NCI-H748 (cell line): ENCODE data around the gene PLEK2.
"Not testable (repeated sequence)": the region's sequence is repeated elsewhere in the genome, so short reads cannot be mapped to it uniquely, and the experiment has no call there.

ENCODE experiments used
- DNase-seq: peaks from one replicate; lab custom pipeline; 2025; ENCODE audit not compliant: unreplicated experiment; lab: John Stamatoyannopoulos, UW

The PLEK2 gene

DNA sequence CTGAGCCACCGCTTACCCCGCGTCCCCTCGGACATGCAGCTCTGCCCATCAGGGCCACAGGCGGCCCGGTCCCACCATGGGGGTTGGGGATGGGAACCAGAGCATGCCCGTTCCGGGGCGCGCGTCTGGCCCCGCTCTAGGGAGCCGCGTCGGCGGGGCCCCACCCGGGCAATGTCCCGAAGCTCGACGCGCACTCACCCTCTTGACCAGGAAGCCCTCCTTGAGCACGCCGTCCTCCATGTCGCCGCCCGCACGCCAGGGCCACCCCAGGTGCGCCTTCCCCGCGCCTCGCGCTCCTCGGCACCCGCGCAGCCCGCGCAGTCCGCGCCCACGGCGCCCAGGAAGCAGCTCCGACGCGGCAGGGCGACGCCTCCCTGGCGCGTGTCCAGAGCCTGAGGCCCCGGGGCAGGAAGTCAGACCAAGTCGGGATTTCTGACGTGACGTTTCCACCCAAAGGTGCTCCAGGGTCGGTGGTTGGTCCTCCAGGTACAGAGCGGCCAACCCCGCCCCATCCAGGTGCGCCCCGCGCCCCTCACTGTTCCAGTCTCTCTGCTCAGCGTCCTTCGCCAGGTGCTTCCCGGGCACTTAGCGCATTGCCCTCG is at the start of gene PLEK2:
Gene PLEK2, minus strand, starts transcription at position 346 of the 602 bp plus-strand sequence. Its CDS starts 106 bp downstream, at position 240.
- peak; percentile 84 for DNase-seq

- no peak for DNase-seq
Measured at GRCh38 chr14:67461341-67461985, 49.5 kb upstream of the PLEK2 start.

DNA sequence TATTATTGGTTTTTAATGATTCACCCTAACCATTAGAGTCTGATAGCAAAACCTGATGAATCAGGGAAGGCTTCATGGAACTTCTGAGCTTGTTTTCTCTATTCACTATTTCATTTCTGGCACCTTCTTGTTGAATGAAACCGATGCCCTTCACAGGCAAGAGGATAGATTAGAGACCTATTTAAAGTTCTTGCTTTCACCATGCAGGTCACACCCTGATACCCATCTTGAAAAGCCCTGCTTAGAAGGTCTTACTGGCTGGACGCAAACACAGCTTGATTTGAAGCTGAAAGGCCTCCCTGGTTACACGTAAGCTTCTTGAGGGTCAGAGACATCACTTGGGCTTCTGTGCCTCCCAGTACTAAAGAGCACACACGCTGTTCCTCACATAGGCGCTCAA is 47.4 kb upstream of the PLEK2 start:
- no peak for DNase-seq

GRCh38 chr14:67457782-67458181 is 45.8 kb upstream of the PLEK2 start:
- no peak for DNase-seq

DNA sequence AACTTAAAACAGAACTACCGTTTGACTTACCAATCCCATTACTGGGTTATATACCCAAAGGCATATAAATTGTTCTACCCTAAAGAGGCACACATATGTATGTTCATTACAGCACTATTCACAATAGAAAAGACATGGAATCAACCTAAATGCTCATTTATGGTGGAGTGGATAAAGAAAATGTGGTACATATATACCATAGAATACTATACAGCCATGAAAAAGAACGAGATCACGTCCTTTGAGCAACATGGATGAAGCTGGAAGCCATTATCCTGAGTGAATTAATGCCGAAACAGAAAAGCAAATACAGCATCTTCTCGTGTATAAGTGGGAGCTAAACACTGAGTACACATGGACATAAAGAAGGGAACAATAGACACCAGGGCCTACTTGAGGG is 44.8 kb upstream of the PLEK2 start:
- DNase-seq: no peak

GRCh38 chr14:67453575-67454300 is 41.8 kb upstream of the PLEK2 start:
- no peak for DNase-seq

DNA sequence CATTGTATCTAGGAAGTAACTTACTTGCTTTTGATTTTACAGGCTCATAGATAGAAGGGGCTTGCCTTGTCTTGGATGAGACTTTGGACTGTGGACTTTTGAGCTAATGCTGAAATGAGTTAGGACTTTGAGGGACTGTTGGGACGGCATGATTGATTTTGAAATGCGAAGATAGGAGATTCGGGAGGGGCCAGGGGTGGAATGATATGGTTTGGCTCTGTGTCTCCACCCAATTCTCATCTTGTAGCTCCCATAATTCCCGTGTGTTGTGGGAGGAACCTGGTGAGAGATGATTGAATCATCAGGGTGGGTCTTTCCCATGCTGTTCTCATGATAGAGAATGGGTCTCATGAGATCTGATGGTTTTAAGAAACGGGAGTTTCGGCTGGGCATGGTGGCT is 39.7 kb upstream of the PLEK2 start:
- DNase-seq: not testable (repeated sequence)

- DNase-seq: no peak
Measured at GRCh38 chr14:67449096-67449495, 37.1 kb upstream of the PLEK2 start.

- no peak for DNase-seq
Measured at GRCh38 chr14:67447033-67447381, 35.0 kb upstream of the PLEK2 start.

GRCh38 chr14:67446371-67447032 is 34.5 kb upstream of the PLEK2 start:
- no peak for DNase-seq

DNA sequence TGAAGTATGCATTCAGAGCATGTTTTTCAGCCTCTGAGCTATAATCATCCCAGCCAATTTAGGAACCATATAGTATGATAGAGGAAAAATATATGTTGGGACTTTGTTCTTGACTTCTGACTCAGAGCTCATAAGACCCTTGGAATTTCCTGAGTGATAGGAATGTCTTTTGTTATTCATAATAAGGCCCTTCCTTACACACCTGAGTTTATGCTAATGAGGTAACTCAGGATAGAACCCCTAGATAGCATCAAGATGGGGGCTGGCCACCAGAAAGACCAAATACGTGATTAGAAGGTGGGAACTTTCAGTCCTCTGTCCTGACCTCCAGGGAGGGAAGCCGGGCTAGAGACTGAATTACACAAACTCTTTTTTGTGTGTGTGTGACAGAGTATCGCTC is 32.4 kb upstream of the PLEK2 start:
- no peak for DNase-seq

DNA sequence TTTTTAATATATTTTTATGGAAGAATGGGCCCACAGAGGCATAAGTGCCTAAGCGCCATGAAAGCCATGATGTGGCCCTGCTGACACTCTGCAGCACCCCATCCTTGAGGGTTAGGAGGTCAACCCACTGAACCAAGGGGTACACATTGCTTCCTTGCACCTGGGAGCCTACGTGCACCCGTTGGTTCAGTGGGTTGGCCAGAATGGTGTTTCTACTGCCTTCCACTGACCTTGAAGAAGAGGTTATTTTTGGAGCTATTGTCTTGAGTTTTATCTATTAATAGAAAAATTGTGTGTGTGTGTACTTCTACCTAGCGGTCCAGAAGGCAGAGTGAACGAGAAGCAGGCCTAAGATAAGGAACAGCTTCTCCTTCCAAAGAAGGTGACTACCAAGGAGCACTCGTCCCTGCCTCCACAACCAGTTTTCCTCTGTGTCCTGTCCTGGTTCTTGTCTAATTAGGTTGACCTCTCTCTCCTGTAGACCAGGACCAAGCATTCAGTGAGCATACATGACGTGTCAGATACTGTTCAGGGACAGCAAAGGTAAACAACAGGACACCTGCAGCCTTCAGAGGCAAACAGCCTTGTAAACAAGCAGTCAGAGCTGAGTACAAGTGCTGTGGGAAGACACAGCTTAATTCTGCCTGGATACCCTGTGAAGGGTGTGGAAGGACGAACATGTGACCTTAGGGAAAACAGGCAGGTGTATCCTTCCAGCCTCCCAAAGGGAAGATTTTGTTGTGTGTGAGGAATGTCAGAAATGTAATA is 30.4 kb upstream of the PLEK2 start:
- peak; percentile 46 for DNase-seq

GRCh38 chr14:67441672-67442071 is 29.7 kb upstream of the PLEK2 start:
- DNase-seq: no peak

DNA sequence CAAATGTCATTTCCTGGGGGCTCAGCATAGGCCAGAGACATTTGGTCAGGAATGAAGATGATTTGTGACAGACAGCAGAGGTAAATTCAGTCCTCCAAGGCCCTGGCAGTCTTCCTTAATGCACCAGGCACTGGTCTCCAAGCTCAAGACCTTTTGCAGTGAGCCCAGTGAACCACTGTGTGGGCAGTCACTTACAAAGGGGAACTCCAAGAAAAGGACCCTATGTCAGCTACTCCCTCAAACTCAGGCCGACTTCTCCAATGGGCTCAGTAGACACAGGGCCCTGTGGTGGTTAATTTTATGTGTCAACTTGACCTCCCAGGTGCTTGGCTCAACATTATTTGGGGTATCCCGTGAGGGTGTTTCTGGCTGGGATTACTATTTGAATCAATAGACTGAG is 29.3 kb upstream of the PLEK2 start:
- DNase-seq: no peak

DNA sequence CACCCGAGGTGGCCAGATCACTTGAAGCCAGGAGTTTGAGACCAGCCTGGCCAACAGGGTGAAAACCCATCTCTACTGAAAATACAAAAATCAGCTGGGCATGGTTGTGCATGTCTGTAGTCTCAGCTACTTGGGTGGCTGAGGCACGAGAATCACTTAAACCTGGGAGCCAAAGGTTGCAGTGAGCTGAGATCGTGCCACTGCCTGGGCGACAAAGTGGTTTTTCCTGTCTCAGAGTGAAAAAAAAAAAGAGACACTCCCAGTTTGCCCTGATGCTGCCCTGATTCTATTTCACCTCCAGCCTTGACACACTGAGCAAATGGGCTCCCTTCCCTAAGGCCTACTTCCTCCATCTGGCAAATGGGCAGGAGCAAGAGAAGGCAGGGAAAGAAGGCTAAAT is 28.5 kb upstream of the PLEK2 start:
- DNase-seq: no peak

GRCh38 chr14:67438969-67439368 is 27.0 kb upstream of the PLEK2 start:
- no peak for DNase-seq

DNA sequence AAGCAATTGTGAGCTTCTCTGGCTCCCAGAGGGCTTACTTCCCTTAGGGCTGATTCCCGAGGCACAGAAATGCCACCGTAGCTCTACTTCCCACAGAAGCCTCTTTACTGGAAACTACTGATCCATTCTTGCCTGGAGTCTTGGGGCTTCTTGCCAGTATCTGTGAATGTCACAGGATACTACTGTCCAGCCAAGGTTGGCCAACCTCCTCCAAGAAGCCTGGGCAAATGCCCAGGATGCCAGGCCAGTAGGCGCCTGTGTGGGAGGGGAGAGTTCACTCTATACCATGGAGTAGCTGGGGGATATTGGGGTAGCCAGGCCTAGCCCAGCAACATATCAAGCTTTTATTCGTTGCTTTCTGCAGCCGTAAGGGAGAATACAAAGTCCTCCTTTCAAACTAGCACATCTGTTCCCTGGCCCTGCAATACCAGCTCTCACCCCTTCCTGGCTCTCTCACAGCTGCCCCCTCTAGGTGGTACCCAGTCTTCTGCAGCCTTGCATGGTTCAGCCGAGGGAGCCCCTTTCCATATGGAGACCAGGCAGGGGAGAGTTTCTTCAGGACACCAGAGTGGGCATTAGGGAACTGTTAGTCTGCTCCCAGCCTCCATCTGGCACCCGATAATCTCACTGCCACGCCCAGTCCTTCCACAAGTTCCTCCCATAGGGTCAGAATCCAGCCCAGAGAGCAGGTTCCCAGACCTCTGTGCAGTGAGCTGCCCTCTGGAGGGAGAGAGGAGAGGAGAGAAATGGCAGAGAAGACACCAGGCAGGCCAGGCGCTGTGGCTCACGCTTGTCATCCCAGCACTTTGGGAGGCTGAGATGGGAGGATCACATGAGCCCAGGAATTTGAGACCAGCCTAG is 24.3 kb upstream of the PLEK2 start:
- DNase-seq: no peak

GRCh38 chr14:67435603-67436002 is 23.6 kb upstream of the PLEK2 start:
- no peak for DNase-seq

- no peak for DNase-seq
Measured at GRCh38 chr14:67432050-67432564, 20.1 kb upstream of the PLEK2 start.
